Measurements from ENCODE around the gene GNAI3. TPM values are rescaled to one million over a fixed set of nuclear protein-coding genes. Genes with fewer than 3 reads are reported as not detected.
A peak's percentile ranks its signal among the peaks of the same experiment; 100 is the strongest.

Gene GNAI3
- total RNA-seq, 1 experiment from 2014 or later = 10.0 TPM

DNA sequence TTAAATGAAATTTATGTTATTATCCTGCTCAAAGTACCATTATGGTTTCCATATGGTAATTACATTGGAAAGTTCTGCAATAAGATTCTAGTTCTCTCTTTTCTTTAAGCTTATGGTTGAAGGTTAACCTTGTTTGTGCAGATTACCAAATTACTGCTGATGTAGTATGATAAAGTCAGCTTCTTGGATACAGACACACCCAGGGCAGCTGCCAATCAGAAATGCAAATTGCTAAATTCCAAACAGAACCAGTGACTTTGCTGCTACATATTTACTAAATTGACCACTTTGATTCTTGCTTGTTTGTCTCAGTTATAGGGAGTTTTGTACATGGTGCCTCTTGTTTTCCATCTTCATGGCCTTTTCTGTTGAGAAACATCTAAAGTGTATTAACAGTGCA is 44.5 kb downstream of the GNAI3 start:
- no peak overlapping the region for H3K4me2 ChIP-seq
- H3K9me3 ChIP-seq (ENCODE audit: insufficient read depth, low read depth) = no peaks in the 10 kb centered on the region
- H3K9me2 ChIP-seq (ENCODE audit: insufficient read depth) = no peaks in the 10 kb centered on the region
- H3K79me2 ChIP-seq (ENCODE audit: low read depth) = no peaks in the 10 kb centered on the region
- ChIA-PET CTCF (no interaction called here), POLR2A (ENCODE audit: unreplicated experiment) (interaction anchor here (0.6 kb wide), 1 partner anchor 181 kb away, joined by 5 read pairs; no protein-coding TSS in a partner anchor)
- H4K20me1 ChIP-seq (ENCODE audit: insufficient read depth) = peaks cover 12% of the 10 kb centered on the region; the same call in 1 of the 2 replicates
- peaks cover 62% of the 10 kb centered on the region for H3K36me3 ChIP-seq (ENCODE audit: low read depth)
- no TSS peak for BruUV-seq (replicated peaks)
- no peak overlapping the region for H3K4me3 ChIP-seq
- H3K27ac ChIP-seq = no peak overlapping the region
- no peaks in the 10 kb centered on the region for H3K27me3 ChIP-seq (ENCODE audit: insufficient read depth, low read depth)
- H2AFZ ChIP-seq = no peak overlapping the region
- TF ChIP-seq, protein P1, sequence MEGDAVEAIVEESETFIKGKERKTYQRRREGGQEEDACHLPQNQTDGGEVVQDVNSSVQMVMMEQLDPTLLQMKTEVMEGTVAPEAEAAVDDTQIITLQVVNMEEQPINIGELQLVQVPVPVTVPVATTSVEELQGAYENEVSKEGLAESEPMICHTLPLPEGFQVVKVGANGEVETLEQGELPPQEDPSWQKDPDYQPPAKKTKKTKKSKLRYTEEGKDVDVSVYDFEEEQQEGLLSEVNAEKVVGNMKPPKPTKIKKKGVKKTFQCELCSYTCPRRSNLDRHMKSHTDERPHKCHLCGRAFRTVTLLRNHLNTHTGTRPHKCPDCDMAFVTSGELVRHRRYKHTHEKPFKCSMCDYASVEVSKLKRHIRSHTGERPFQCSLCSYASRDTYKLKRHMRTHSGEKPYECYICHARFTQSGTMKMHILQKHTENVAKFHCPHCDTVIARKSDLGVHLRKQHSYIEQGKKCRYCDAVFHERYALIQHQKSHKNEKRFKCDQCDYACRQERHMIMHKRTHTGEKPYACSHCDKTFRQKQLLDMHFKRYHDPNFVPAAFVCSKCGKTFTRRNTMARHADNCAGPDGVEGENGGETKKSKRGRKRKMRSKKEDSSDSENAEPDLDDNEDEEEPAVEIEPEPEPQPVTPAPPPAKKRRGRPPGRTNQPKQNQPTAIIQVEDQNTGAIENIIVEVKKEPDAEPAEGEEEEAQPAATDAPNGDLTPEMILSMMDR (conservative IDR thresholded peaks at IDR 0.05) = no peak
- no peak for TF ChIP-seq EZH2 (IDR thresholded peaks at IDR 0.05; ENCODE audit: low read depth)
- intact Hi-C loops (cut with micrococcal nuclease; ENCODE audit: unreplicated experiment) = no loop called here
- no peaks in the 10 kb centered on the region for H3K4me1 ChIP-seq (replicated peaks; ENCODE audit: insufficient read depth)
- 0 out of 2 replicates have a peak, but pooled peaks cover 13% of the 10 kb centered on the region for H3F3A ChIP-seq (ENCODE audit: insufficient read depth, low read depth)
- no peak for DNase-seq

DNA sequence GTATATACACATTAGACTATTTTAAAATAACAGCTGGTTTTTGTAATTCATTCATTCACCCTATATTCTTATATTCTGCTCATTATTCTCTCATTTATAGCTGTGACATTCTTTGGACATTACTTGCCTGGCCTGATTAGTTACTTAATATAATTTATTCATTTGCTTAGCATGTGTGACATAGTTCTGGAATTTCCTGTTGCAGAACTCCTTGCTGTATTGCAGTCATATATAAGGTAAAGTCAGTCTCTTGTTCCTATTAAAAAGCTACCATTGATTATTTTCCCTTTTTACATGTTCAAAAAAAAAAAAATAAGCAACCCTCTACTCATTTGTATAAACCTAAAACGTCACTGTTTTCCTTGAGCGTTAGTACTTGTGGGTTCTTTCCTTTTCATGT is 47.1 kb downstream of the GNAI3 start:
- intact Hi-C loops (cut with micrococcal nuclease; ENCODE audit: unreplicated experiment) = no loop called here
- Histone ChIP-seq H3F3A (ENCODE audit: insufficient read depth, low read depth) (0 out of 2 replicates have a peak, but pooled peaks cover 8% of the 10 kb centered on the region), H3K9me2 (ENCODE audit: insufficient read depth) (no peaks in the 10 kb centered on the region), H3K9me3 (ENCODE audit: insufficient read depth, low read depth) (no peaks in the 10 kb centered on the region), H3K79me2 (ENCODE audit: low read depth) (no peaks in the 10 kb centered on the region), H4K20me1 (ENCODE audit: insufficient read depth) (peaks cover 12% of the 10 kb centered on the region; the same call in 1 of the 2 replicates), H3K36me3 (ENCODE audit: low read depth) (peaks cover 56% of the 10 kb centered on the region), H3K4me3 (no peak overlapping the region), H3K27me3 (ENCODE audit: insufficient read depth, low read depth) (no peaks in the 10 kb centered on the region), H3K4me1 (replicated peaks; ENCODE audit: insufficient read depth) (no peaks in the 10 kb centered on the region), H3K4me2 (no peak overlapping the region), H3K27ac (no peak overlapping the region), H2AFZ (no peak overlapping the region)
- TF ChIP-seq EZH2 (IDR thresholded peaks at IDR 0.05; ENCODE audit: low read depth) = no peak
- TF ChIP-seq, protein P1 (conservative IDR thresholded peaks at IDR 0.05) = no peak
- ChIA-PET CTCF (interaction anchor here (0.6 kb wide), 1 partner anchor 389 kb away, joined by 3 read pairs; the partner anchor contains the start of gene AHCYL1), POLR2A (ENCODE audit: unreplicated experiment) (no interaction called here)
- no peak for DNase-seq
- no TSS peak for BruUV-seq (replicated peaks)

DNA sequence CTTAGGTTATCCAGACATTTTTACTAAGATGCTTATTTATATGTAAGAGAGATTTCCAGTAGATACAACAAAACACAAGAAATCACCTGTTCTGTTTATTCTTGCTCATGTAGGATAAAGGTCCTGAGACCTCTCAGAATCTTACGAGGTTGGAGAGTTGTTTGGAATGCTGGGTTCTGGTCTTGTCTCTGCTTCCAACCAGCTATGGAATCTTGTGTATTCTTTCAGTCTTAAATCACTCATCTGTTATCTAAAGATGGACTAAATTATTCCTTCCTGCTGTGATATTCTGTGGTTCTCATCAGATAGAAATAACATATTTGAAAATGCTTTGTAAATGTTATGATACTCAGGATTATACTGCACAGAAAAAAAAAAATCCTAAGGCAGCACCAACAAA is 49.7 kb downstream of the GNAI3 start:
- Histone ChIP-seq H3K27ac (no peak overlapping the region), H3K79me2 (ENCODE audit: low read depth) (no peaks in the 10 kb centered on the region), H3K4me1 (replicated peaks; ENCODE audit: insufficient read depth) (no peaks in the 10 kb centered on the region), H3K27me3 (ENCODE audit: insufficient read depth, low read depth) (no peaks in the 10 kb centered on the region), H3K4me3 (no peak overlapping the region), H3K36me3 (ENCODE audit: low read depth) (peaks cover 31% of the 10 kb centered on the region), H4K20me1 (ENCODE audit: insufficient read depth) (0 out of 2 replicates have a peak, but pooled peaks cover 6% of the 10 kb centered on the region), H3F3A (ENCODE audit: insufficient read depth, low read depth) (no peaks in the 10 kb centered on the region), H3K4me2 (no peak overlapping the region), H3K9me3 (ENCODE audit: insufficient read depth, low read depth) (no peaks in the 10 kb centered on the region), H3K9me2 (ENCODE audit: insufficient read depth) (no peaks in the 10 kb centered on the region), H2AFZ (no peak overlapping the region)
- BruUV-seq (replicated peaks) = no TSS peak
- TF ChIP-seq, protein P1 (conservative IDR thresholded peaks at IDR 0.05) = no peak
- no peak for TF ChIP-seq EZH2 (IDR thresholded peaks at IDR 0.05; ENCODE audit: low read depth)
- ChIA-PET CTCF (no interaction called here), POLR2A (ENCODE audit: unreplicated experiment) (interaction anchor here (0.6 kb wide), 1 partner anchor 561 kb away, joined by 7 read pairs; no protein-coding TSS in a partner anchor)
- intact Hi-C loops (cut with micrococcal nuclease; ENCODE audit: unreplicated experiment) = no loop called here
- peak in 1 of 2 experiments; percentile 21 for DNase-seq

All from PC-9 (cell line).